Lower leg skin (tissue), 3 donors: ENCODE data around the gene CYP3A4.

Experiments
- POLR2A ChIP-seq, 2 donors: fragments of 450-650 bp; IDR thresholded peaks; one replicate each; pipeline ENCODE4 v1.6.1; 2016 to 2017; ENCODE audit warnings: antibody characterized with exemption in 2 of 2, mild to moderate bottlenecking in 1 of 2, moderate library complexity in 1 of 2
- TF ChIP-seq, protein P1 (sequence below), 3 donors: fragments of 450-650 bp; IDR thresholded peaks; one replicate each; pipeline ENCODE4 v1.5.1; 2016; ENCODE audit warnings: antibody characterized with exemption in 3 of 3, mild to moderate bottlenecking in 3 of 3, moderate library complexity in 2 of 3

DNA sequence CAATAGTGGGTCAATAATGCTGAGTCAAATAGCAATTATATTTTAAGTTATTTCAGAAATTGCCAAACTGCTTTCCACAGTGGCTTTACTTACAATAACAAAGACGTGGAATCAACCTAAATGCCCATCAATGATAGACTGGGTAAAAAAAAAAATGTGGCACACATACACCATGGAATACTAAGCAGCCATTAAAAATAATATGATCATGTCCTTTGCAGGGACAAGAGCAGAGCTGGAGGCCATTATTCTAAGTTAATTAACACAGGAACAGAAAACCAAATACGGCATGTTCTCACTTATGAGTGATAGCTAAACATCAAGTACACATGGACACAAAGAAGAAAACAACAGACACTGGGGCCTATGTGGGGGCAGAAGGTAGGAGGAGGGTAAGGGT lies 15.0 kb upstream of the CYP3A4 start:
- TF ChIP-seq, protein P1, sequence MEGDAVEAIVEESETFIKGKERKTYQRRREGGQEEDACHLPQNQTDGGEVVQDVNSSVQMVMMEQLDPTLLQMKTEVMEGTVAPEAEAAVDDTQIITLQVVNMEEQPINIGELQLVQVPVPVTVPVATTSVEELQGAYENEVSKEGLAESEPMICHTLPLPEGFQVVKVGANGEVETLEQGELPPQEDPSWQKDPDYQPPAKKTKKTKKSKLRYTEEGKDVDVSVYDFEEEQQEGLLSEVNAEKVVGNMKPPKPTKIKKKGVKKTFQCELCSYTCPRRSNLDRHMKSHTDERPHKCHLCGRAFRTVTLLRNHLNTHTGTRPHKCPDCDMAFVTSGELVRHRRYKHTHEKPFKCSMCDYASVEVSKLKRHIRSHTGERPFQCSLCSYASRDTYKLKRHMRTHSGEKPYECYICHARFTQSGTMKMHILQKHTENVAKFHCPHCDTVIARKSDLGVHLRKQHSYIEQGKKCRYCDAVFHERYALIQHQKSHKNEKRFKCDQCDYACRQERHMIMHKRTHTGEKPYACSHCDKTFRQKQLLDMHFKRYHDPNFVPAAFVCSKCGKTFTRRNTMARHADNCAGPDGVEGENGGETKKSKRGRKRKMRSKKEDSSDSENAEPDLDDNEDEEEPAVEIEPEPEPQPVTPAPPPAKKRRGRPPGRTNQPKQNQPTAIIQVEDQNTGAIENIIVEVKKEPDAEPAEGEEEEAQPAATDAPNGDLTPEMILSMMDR (IDR thresholded peaks at IDR 0.05) = no peak
- no peak for TF ChIP-seq POLR2A (IDR thresholded peaks at IDR 0.05)
